ENCODE measurements around the gene PDE1C.
"Not testable (repeated sequence)": the region's sequence is repeated elsewhere in the genome, so short reads cannot be mapped to it uniquely, and the experiment has no call there.

PDE1C gene

DNA sequence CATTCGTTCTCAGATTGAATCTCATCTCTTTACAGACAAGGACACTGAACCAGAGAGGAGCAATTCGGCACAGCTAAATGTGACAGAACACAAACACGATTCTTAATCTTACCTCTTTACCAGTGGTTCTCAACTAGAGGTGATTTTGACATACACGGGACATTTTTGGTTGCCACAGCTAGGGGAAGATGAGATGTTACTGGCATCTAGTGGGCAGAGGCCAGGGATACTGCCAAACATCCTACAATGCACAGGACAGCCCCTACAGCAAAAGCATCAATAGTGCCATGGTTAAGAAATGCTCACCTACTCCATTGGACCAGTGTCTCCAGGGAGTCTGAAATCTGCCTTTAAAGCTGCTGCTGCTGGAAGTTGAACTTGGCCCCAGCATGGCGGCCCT lies 27.3 kb downstream of the PDE1C start:
- no peak for DNase-seq

DNA sequence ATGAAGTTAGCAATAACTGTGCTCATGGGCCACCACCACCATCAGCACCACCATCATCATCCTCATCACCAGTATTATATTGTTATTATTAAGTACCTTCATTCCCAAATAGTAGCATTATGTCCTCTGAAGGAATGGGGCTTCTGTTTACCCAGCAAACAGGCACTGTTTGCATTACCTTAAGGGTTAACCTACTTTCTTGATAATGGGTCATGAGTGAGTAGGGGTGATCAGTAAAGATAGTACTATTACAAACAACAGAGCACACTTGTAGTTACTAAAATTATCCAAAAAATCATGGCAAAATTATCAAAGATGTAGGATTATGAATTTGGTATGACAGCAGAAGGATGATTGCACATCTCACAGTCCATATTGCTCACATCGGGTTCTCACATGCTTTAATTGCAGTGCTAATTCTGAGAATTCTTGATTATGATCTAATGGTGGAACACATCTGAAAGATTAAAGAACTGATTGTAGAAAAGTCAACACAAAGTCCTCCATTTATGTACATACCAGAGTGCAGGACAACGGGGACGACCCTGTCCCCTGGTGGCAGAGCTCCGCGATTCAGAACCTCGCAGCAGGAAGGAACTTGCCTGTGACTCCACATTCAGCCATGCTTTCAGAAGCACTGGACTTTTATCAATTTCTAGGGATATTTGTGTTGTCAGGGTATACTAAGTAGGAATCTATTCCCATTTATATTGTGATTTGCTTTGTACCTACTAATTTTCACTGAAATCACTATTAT lies 31.0 kb downstream of the PDE1C start:
- no peak for DNase-seq

DNA sequence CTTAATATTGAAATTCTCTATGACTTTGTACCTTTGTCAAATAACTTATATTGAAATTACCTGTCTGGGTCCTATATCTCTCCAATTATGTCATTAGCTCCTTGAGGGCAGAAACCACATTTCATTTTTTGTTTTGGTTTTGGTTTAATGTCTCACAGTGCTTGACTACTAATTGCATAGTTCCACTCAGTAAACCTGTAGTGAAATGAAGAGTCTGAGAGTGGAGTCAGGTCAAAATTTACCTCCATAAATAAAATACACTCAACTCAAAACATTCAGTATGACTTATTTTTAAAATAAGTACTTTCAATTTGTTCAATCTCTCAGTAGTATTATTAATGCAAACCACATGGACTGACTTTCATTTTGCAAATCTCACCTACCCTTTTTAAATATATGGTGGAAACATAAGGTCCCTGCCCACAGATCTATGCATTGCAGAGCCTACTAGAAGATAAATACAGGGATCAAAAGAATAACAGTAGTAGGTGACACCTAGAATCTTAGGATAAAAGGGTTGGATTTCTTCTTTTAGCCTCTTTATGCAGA lies 32.5 kb downstream of the PDE1C start:
- no peak for DNase-seq

DNA sequence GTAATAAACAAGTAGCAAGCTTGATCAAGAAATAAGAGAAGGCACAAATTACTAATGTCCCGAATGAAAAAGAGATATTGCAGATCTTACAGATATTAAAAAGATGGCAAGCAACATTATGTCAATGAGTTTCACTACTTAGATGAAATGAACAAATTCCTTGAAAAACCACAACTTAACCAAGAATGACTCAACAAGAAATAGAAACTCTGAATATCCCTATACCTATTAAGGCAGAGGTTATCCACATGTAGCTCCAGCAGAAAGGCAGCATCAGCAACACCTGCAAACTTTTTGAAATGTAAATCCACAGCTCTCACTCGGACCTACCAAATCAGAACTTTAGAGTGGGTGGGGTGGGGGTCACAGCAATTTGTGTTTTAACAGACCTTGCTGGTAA lies 33.6 kb downstream of the PDE1C start:
- DNase-seq: no peak

DNA sequence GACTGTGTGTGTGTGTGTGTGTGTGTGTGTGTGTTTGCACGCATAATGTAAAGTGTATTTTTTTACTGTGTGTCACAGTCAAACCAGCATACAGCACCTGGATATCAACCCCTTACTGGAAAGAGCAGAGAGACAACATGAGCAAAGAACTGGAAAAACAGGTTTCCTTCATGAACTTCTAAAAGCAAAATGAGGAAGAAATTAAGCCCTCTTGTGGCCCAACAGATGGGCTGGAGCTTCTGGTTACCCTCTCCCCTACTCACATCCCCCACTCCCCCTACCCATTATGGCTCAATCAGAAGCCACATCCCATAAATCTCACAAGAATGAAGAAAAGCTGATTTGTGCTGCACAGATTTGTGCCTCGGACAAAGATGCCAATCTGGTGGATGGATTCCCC lies 36.2 kb downstream of the PDE1C start:
- peak; percentile 79 to 92 for DNase-seq

DNA sequence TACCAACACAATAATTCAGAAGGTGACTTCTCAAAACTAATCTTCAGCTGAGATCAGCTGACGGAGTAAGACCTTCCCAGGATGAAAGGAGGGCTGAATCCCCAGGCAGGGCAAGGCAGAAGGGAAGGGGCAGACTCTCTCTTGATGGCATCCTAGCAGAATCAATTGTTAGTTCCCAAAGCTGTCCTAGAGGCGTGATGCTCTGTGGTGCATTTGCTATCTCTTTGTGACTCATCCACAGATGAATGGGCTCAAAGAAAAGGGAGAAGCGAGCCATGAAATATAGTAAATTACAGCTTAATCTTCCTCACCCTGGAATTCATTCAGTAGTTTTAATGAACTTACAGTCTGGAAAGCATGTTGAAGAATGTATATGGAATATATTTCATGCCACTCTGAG lies 37.2 kb downstream of the PDE1C start:
- DNase-seq: no peak

DNA sequence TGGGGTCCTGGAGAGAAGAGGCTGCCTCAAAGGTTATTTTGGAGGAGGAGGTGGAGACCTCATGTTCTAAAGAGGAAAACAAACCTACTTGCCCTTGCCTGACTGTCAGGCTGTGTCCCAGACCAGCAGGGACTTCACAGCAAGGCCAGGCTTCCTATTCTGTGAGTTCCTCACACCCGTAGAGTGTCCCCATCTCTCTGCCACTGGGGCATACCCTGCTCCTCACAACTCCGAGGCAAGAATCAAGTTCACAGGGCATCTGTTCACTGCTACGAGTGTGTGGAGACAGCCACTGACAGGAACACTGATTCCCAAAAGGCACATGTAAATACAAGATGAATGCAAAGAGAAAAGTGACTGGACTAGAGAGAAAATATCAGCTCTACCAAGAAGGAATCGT lies 38.0 kb downstream of the PDE1C start:
- DNase-seq: no peak

DNA sequence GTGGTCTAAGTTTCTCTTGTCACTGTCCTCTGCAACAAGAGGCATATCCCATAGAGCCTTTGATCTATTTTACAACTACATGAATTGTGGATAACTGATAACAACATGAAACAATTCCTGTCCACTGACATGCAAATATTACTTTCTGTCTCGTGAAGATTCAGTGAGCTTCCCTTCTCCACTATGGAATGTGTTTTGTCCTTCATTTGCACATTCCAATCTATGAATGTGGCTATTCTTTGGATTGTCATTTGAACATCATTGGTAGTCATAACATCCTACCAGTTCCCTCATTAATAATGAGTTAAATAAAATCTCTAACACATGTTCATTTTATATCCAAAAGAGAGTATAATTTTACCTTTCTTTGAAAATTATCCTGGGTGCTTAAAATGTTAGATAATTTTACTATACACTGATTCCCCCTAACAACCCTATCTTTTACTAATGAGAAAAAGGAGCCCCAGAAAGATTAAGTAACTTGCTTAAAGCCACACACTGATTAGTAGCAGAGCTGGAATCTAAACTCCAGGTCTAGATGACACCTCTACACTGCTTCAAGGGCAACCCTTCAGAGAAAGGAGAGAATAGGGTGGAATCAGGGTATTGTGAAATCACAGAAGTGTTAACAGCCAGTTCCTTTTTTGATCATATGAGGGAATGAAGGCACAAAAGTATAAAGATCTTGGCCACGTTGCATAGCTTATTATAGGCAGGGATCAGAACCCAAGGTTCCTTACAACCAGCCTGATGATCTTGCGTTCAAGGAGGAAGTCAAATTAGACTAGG lies 39.1 kb downstream of the PDE1C start:
- no peak for DNase-seq

DNA sequence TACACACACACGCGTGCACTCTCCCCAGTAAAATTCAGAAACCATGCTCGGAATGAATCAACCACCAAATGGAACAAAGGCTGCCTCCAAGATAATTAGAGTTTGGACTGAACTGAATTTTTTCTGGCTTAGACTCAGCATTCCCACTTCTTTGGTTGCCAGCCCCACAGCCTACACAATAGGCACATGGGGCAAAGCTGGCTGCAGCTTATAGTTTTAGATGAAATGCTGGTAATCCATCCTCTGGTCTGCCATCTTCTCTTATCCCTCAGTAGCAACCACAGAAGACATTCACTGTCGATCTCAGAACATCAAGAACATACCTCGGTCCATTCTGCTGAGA lies 44.2 kb downstream of the PDE1C start:
- DNase-seq: no peak

DNA sequence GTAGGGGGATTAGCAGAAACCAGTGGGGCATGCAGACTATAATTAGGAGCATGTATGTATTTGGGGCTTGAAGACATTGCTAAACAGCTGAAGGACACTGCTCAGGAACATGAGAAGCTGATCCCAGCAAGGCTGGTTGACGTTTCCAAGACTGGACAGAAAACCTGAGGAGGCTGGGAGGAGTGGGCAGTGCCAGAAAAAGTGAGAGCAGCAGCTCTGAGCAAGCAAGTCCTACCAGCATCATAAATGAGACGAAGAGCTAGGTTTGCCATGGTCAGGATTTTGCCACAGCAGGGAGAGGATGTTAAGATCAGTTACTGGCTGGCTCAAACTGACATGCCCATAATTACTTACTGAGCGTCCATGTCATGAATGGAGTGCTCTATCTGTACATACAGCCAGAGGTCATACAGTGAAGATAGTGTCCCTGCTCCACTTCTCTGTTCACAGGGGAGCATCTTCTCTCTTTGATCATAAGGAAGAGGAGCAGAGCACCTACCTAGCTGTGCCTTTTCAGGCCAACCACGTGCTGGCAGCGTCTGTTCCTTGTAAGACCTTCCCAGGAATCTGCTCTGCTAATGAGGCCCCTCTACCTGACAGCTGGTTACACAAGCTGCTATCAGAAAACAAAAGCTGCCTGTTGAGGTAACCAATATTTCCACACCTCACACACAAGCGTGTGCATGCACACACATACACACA lies 44.7 kb downstream of the PDE1C start:
- peak; percentile 76 to 93 for DNase-seq

DNA sequence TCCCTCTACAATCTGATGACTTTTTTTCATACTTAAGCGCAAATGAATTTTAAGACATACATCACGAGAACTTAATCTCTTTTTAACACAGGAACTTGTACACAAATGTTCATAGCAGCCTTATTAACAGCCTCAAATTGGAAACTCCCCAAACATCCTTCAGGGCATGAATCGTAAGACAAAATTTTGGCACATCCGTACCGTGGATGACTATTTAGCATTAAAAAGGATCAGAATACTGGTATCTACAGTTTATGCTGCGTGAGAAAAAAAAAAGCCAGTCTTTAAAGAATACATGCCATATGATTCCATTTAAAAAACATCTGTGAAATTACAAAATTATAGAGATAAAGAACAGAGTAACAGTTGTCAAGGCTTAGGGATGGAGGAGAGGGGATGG lies 46.8 kb downstream of the PDE1C start:
- peak; percentile 41 to 49 for DNase-seq

DNA sequence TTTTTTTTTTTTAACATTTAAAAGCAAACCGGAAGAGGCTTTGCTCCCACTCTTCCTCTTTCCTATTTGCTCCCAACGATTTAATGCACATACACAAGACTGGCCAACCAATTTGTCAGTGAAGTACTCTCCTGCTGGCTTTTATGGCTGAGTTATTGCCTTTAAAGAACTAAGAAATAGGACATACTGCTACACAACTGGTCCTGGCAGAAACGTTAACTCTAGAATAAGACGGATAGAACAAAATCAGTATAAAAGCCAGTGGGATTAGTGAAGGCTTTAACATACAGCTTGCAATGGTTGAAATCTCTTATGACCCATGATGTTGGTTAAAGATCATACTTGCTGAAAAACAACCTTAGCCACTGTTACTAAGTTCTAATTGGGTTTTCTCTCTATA lies 47.2 kb downstream of the PDE1C start:
- DNase-seq: no peak

DNA sequence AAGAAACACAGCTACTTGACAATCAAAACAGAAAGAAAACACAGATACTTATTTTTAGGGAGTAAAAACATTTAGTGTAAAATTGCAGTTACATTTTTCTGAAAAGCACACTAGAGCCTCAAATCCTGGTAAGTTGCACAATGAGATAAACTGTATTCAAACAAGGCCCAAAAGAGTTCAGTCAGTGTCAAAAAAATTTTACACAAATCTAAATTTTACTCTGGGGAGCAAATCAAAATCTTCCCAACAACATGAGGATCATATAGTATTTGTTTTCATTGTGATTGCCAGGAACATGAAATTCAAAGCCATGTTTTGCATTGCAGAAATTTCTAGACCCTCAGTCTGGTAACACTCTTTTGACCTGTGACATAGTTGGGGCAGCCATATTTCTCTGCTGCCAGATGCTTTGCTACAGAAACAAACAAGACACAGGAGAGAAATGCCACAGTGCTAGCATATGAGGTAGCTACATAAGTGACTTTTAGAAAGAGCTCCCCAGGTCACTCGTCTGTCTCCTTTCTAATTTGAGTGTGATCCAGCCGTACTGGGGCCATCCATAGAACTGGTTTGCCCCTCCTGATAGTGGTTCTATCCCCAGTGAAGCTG lies 49.6 kb downstream of the PDE1C start:
- DNase-seq: no peak

DNA sequence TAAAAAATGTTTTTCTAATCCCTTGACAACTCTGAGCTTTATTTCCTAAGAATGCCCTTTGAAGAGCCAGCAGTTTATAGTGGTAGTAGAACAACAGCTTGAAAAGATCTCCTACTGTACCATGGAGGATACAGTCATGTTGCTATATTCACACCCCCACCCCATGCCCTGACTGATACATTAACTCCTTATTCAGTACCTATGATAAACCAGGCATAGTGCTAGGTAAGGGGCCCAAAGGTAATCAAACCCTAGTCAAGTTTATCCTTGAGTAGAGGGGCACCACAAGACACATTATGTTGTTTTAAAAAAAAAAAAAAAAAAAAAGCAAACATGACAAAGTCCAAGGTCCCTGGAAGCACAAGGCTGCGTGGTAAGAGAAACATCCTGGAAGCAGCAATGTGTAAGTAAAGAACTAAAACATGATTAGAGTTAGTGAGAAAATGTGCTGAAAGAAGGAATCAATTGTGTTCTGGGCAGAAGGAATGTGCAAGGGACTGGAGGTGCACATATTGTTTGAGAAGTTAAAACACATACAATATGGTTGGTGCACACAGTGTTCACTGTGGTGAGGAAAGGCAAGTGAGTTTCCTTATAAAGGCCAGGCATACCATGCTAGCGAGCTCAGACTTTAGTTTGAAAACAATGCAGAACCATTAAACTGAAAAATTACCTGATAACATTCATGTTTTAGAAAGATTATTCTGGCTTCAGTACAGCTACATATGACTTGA lies 51.2 kb downstream of the PDE1C start:
- no peak for DNase-seq

DNA sequence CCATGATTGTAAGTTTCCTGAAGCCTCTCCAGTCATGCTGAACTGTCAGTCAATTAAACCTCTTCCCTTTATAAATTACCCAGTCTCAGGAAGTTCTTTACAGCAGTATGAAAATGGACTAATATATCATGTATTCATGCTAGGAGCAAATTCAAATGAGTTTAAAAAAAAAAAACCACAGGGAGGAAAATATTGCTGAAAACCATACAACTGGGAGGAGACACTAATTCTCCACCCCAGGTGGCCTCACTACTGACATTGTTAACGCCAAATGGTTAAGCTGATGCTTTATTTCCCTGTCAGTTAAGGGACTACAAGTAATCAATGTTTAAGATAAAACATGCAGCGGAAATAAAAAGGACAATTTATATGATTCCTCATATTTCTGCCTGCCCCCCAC lies 55.1 kb downstream of the PDE1C start:
- no peak for DNase-seq

DNA sequence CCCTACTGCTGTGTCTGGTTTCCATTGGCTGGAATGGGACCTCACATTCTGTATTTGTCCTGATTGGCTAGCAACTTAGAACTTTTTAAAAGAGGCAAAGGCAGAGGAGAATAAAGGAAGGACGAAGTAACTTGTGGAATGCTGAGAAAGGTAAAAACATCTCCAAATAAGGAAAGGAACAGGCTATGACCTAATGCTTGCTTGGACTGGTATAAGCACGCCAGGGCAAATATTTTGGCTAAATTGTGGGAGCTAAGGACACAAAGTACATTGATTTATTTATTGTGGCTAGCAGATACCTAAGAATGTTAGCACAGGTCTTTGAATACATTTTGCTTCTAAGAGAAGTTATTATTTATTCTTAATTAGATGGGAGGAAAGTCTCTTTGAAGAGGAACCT lies 56.7 kb downstream of the PDE1C start:
- DNase-seq: not testable (repeated sequence)

DNA sequence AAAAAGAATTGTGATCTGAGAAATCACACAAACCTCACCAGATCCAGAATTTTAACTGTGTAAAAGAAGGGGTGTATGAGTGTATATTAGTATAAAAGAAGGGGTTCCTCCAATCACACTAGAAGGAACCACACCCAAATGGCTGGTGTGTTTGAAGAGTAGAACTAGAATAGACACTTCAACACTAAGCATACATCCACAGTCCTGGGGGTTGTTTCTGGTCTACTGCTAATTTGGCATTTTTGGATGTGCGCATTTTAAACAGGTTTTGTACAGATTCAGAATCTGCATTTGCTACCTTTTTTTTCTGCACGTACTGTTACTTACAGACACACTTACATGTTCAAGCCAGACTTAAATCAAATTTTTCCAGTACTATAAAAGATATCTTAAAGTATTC lies 64.6 kb downstream of the PDE1C start:
- no peak for DNase-seq

DNA sequence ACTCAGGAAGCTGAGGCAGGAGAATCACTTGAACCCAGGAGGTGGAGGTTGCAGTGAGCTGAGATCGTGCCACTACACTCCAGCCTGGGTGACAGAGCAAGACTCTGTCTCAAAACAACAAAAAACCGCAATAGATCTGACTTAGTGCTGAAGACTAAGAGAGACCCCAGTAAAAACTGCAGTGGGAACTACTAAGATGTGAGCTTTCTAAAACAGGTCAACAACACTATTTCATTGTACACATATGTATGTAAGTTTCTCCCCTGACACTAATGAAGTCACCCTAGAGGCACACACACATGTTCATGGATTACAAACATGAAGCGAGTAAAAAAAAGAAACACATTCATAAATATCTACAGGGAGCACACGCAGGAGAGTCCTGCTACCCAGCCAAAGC lies 68.3 kb downstream of the PDE1C start:
- no peak for DNase-seq

DNA sequence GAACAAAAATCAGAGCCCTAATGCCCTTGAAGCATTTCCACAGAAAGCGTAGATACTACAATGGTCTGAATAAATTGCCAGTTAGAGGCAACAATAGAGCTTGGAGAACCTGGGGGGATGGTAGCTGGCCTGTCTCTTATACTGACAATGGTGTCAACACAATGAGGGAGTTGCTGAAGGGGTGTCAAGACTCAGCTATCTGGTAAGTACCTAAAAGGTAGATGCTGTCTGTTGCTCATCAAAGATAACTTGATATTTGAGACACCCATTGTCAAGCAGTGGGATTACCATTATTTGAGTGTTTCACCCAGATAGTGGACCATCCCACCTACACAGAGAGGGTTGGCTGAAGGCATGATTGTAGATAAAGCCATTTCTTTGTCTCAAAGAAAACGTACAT lies 72.8 kb downstream of the PDE1C start:
- no peak for DNase-seq

DNA sequence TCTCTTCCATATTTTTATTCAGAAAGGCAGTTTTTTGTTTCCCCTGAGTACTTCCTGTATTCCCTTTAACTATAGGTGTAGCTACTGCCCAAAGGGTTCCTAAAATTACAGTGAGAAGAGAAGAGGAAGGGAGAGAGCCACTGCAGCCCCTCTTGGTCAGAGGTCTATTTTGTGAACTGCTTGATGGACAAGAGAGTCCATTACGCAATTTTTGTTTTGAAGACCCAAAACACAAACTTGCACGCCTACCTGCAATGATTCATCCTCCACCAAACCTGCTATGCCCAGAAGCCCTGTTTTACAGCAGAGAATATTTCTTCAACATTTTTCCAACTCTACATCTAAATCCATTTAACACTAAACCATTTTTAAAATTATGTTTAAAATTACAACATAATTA lies 75.1 kb downstream of the PDE1C start:
- DNase-seq: no peak

DNA sequence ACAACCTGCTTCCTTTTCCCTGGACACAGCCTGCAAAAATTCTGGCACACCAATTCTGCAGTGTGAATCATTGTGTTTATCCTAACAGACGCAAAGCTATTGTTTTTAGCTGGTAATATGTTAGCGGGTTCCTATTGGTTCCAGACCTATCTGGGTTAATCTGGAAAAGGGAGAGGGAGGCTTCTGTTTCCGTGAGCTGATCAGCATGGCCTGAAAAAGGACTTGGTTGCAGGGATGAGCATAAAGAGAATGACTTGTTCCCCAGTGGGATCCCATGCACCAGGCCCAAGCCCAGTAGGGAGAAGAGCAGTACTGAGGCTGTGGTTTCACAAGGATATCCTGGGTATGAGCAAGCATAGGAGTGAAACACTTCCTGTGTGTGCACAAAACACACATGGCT lies 78.4 kb downstream of the PDE1C start:
- DNase-seq: no peak

DNA sequence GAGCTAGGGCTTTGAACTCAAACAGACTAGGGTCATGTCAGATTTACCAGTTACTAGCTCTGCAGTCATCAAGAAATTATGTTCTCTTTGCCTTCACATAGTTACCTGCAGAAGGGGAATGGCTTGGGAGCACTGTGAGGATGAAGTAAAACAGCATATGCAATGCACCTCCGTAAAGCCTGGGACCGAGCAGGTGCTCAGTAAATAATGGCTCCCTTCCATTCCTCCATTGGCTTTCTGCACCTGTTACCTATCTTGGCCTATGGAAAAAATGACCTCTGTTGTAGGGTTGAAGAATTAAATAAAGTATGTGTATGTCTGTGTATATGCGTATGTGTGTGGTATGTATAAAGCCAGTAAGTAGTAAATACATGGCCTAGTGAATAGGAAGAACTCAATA lies 78.8 kb downstream of the PDE1C start:
- no peak for DNase-seq
